ENCODE results near the gene ANKRD13A. TPM values are rescaled to one million over a fixed set of nuclear protein-coding genes. Genes with fewer than 3 reads are reported as not detected.
A peak's percentile ranks its signal among the peaks of the same experiment; 100 is the strongest.

The ANKRD13A gene
- total and polyA plus RNA-seq, 2 of the 8 experiments (the other 6 are each of a cell fraction or from before 2014, with no cell fraction given), result 16.8 to 21.4 TPM

DNA sequence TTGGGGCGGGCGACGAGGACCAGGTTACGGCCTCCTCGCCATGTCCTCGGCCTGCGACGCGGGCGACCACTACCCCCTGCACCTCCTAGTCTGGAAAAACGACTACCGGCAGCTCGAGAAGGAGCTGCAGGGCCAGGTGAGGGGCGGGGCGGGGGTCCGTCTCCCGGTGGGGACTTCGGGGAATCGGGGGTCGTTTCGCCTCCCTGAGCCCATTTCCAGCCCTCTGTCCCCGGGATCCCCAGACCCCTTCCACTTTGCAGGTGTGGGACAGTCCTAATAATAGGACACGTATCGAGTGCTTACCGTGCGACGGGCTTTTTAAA lies 380 bp downstream of the ANKRD13A start:
- no peak overlapping the region for H2BK12ac ChIP-seq (ENCODE audit: low read depth, low read length)
- peaks cover 0 to 9% (median 7%) of the 10 kb centered on the region in 4 experiments; a peak in 5 of 7 replicates for H3K27me3 ChIP-seq (replicated peaks in 1 of 4; ENCODE audit: control insufficient read depth in 3 of 4, extremely low read depth in 1 of 4, insufficient read depth in 3 of 4, low read length in 3 of 4)
- no peak overlapping the region for H2AK5ac ChIP-seq (ENCODE audit: low read depth, low read length)
- H3K18ac ChIP-seq (ENCODE audit: extremely low read depth, low read length), result no peak overlapping the region
- CTCF ChIA-PET (ENCODE audit: partially characterized antibody), result interaction anchor here (3.1 kb wide), 1 partner anchor 21 kb away, joined by 8 read pairs; no protein-coding TSS in a partner anchor
- H3K9ac ChIP-seq (replicated peaks in 1 of 4; ENCODE audit: extremely low read depth in 1 of 4, low read depth in 3 of 4, low read length in 3 of 4), result peak overlapping the region in 2 of 4 experiments; percentile 47 to 97; a peak in 2 of 7 replicates
- no peak for FAIRE-seq
- POLR2A ChIA-PET (ENCODE audit: partially characterized antibody), result interaction anchor here (0.6 to 1.0 kb wide), 2 partner anchors 9 to 282 kb away, joined by 3 read pairs; no protein-coding TSS in a partner anchor
- 2% methylated on average over 6 of the region's 27 CpGs; no CpG with 5 or more reads in 1 of the 2 experiments for WGBS, 2 experiments (ENCODE audit: extremely low coverage in 1 of 2, insufficient coverage in 1 of 2, insufficient read length in 1 of 2, insufficient replicate concordance in 2 of 2, low coverage in 1 of 2, low lambda C conversion rate in 2 of 2, missing lambda C conversion rate in 1 of 2)
- H2AFZ ChIP-seq (ENCODE audit: low read length), result peak overlapping the region; percentile 93; the same call in 1 of the 2 replicates
- no peak for DNase-seq (ENCODE audit: low read depth in 1 of 2, low spot score in 2 of 2)
- H3K27ac ChIP-seq (ENCODE audit: low read depth, low read length), result no peak overlapping the region
- H3K4me1 ChIP-seq (replicated peaks in 1 of 4; ENCODE audit: control insufficient read depth in 3 of 4, insufficient read depth in 4 of 4, low read length in 3 of 4), result peaks cover 2 to 8% (median 4%) of the 10 kb centered on the region in 4 experiments; a peak in 5 of 7 replicates
- H3K79me1 ChIP-seq (ENCODE audit: low read depth, low read length), result no peaks in the 10 kb centered on the region
- no peaks in the 10 kb centered on the region for H3K36me3 ChIP-seq (ENCODE audit: control insufficient read depth in 2 of 4, insufficient read depth in 4 of 4, low read length in 3 of 4)
- H2BK20ac ChIP-seq (ENCODE audit: low read length), result no peak overlapping the region
- no peak overlapping the region for H2BK120ac ChIP-seq (replicated peaks; ENCODE audit: low read depth, low read length)
- H3K4me3 ChIP-seq (ENCODE audit: extremely low read depth in 1 of 4, insufficient read depth in 2 of 4, low read depth in 3 of 4, low read length in 4 of 4), result peak overlapping the region; percentile 54 to 93 (median 83)
- no peaks in the 10 kb centered on the region for H3K9me3 ChIP-seq (ENCODE audit: insufficient read depth in 2 of 2, low read depth in 1 of 2, low read length in 1 of 2)
- peak overlapping the region; percentile 26; the same call in 1 of the 2 replicates for H2BK5ac ChIP-seq (ENCODE audit: low read depth, low read length)
- no peak overlapping the region for H3K56ac ChIP-seq (replicated peaks; ENCODE audit: insufficient read length, low read depth, low read length)
- no peak overlapping the region for H4K5ac ChIP-seq (ENCODE audit: insufficient read length, low read depth, low read length)
- H3K4ac ChIP-seq (replicated peaks; ENCODE audit: insufficient read length, low read depth, low read length), result no peak overlapping the region
- TF ChIP-seq RBBP5 (IDR thresholded peaks at IDR 0.05; ENCODE audit: borderline replicate concordance, low read depth, low read length) (peak; percentile 7; the same call in 1 of the 2 replicates), RFX5 (IDR thresholded peaks at IDR 0.05; ENCODE audit: borderline replicate concordance, low read depth, low read length) (no peak), EZH2 (IDR thresholded peaks at IDR 0.05; ENCODE audit: low read depth, low read length, severe bottlenecking) (no peak), KDM4A (IDR thresholded peaks at IDR 0.05; ENCODE audit: low read depth, low read length, severe bottlenecking) (peak; percentile 5)
- H4K91ac ChIP-seq (replicated peaks; ENCODE audit: insufficient read length, low read length), result no peak overlapping the region
- peaks cover 0 to 7% of the 10 kb centered on the region in 2 experiments; a peak in 2 of 4 replicates for H3K79me2 ChIP-seq (ENCODE audit: control insufficient read depth in 1 of 2, insufficient read depth in 2 of 2, low read length in 2 of 2)
- no peak overlapping the region for H2BK15ac ChIP-seq (ENCODE audit: low read length)
- no peak overlapping the region for H3K14ac ChIP-seq (ENCODE audit: insufficient read length)
- H4K20me1 ChIP-seq (replicated peaks in 1 of 2; ENCODE audit: control insufficient read depth in 1 of 2, insufficient read depth in 2 of 2, low read length in 2 of 2), result peaks cover 0 to 2% of the 10 kb centered on the region in 2 experiments
- no peak overlapping the region; the same call in 1 of the 2 replicates for H4K8ac ChIP-seq (ENCODE audit: extremely low read depth, insufficient read depth, low read length)
- H3K23me2 ChIP-seq (ENCODE audit: low read depth, low read length), result peaks cover 17% of the 10 kb centered on the region
- no peak overlapping the region for H3K23ac ChIP-seq (ENCODE audit: insufficient read length)
- peak overlapping the region; percentile 86 to 100 for H3K4me2 ChIP-seq (ENCODE audit: insufficient read depth in 1 of 2, low read depth in 2 of 2, low read length in 2 of 2)

All from H1 (cell line).